SK-N-MC (cell line): Measurements from ENCODE around the gene NAA15.

Experiments used
- EZH2 ChIP-seq: fragments of 200-600 bp; sonication (generic); IDR thresholded peaks from one replicate; pipeline ENCODE4 v1.6.1; 2017; ENCODE audit warnings: antibody characterized with exemption
- FOXP2 ChIP-seq: optimal IDR thresholded peaks from 2 replicates; pipeline ENCODE3; 2011; ENCODE audit warnings: mild to moderate bottlenecking, moderate library complexity; ENCODE audit not compliant: insufficient read depth; ENCODE audit errors: extremely low read length, control extremely low read depth
- POLR2AphosphoS5 ChIP-seq: IDR thresholded peaks from 2 replicates; pipeline ENCODE4 v1.6.1; 2012; ENCODE audit warnings: mild to moderate bottlenecking, low read depth, low read length, borderline replicate concordance

DNA sequence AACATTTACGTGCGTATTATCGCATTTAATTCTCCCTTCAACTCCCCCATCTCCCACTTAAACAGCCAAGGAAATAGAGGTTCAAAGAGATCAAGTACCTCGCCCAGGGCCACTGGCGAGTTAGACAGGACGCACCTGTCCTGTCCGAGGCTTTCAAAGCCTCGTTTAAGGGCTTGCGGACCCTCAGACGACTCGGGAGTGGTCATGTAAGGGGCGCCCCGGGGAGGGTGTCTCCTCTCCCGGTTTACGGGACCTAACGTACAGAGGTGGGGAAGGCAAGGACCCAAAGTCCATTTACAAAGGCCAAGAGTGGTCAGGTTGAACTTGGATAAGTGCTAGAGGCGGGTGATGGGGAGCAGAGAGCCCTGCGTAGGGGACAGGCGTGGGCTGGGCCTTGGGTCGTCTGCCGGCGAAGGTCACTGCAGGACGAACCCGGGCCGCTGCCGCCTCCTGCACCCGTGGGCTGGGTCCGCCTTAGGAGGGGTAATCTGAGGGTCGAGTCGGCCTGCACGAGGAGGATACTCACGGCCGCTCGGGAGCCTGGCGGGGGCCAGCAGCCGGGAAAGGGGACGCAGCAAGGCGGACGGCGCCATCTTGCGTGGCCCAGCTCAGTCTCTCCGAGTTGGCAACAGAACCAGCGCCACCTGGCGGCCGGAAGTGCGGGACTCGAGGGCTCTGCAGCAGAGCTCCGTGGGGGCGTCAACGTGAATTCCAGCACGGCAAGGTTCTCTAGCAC is 5.9 kb upstream of the NAA15 start:
- TF ChIP-seq POLR2AphosphoS5 (peak; percentile 86), EZH2 (no peak), FOXP2 (peak; percentile 89)
